Loucy (cell line): ENCODE data around the gene HDGFL3.

ENCODE experiments used
- H2AFZ ChIP-seq: fragments of 200-600 bp; sonication (generic); 2 replicates; pipeline ENCODE4 v1.6.0; 2016; ENCODE audit warnings: antibody characterized with exemption, mild to moderate bottlenecking, low read length, moderate library complexity
- H3F3A ChIP-seq: fragments of 200-600 bp; 2 replicates; pipeline ENCODE4 v1.6.0; 2016; ENCODE audit warnings: antibody characterized with exemption, low read depth, mild to moderate bottlenecking
- H3K27me3 ChIP-seq: fragments of 200-600 bp; sonication (generic); 2 replicates; pipeline ENCODE4 v1.6.1; 2014; ENCODE audit warnings: low read length, mild to moderate bottlenecking; ENCODE audit not compliant: insufficient read depth, poor library complexity, severe bottlenecking
- H3K36me3 ChIP-seq: fragments of 200-600 bp; sonication (generic); 2 replicates; pipeline ENCODE4 v1.6.1; 2016; ENCODE audit warnings: low read length; ENCODE audit not compliant: insufficient read depth
- H3K4me1 ChIP-seq: fragments of 200-600 bp; sonication (generic); 2 replicates; pipeline ENCODE4 v1.5.1; 2014; ENCODE audit warnings: low read length, mild to moderate bottlenecking; ENCODE audit not compliant: insufficient read depth, poor library complexity, severe bottlenecking
- H3K4me2 ChIP-seq: fragments of 200-600 bp; sonication (generic); 2 replicates; pipeline ENCODE4 v1.6.0; 2014; ENCODE audit warnings: antibody characterized with exemption, low read length, low read depth, mild to moderate bottlenecking; ENCODE audit not compliant: poor library complexity, severe bottlenecking
- H3K4me3 ChIP-seq: fragments of 200-600 bp; sonication (generic); 2 replicates; pipeline ENCODE4 v1.5.1; 2014; ENCODE audit warnings: low read length, mild to moderate bottlenecking, mixed read lengths; ENCODE audit not compliant: poor library complexity, severe bottlenecking
- H3K79me2 ChIP-seq: fragments of 200-600 bp; sonication (generic); 2 replicates; pipeline ENCODE4 v1.6.1; 2014; ENCODE audit warnings: low read length; ENCODE audit not compliant: insufficient read depth
- H3K9ac ChIP-seq: fragments of 200-600 bp; sonication (generic); 2 replicates; pipeline ENCODE4 v1.6.0; 2014; ENCODE audit warnings: mild to moderate bottlenecking, low read depth, low read length, moderate library complexity; ENCODE audit not compliant: poor library complexity, severe bottlenecking
- H3K9me2 ChIP-seq: fragments of 200-600 bp; sonication (generic); replicated peaks from 2 replicates; pipeline ENCODE4 v1.6.1; 2016; ENCODE audit warnings: low read depth, low read length, mixed read lengths
- H3K9me3 ChIP-seq: fragments of 200-600 bp; sonication (generic); 2 replicates; pipeline ENCODE4 v1.6.1; 2014; ENCODE audit warnings: mild to moderate bottlenecking, antibody characterized with exemption, low read length, low read depth; ENCODE audit not compliant: insufficient read depth
- H4K20me1 ChIP-seq: fragments of 200-600 bp; sonication (generic); 2 replicates; pipeline ENCODE4 v1.6.0; 2014; ENCODE audit warnings: antibody characterized with exemption, low read length, mild to moderate bottlenecking; ENCODE audit not compliant: insufficient read depth, poor library complexity, severe bottlenecking
- EZH2phosphoT487 ChIP-seq: fragments of 200-600 bp; IDR thresholded peaks from 2 replicates; pipeline ENCODE4 v1.6.1; 2018; ENCODE audit warnings: antibody characterized with exemption, mild to moderate bottlenecking, moderate library complexity, borderline replicate concordance
- TF ChIP-seq, protein P1 (sequence below): fragments of 200-600 bp; sonication (generic); conservative IDR thresholded peaks from 2 replicates; pipeline ENCODE4 v1.5.1; 2014; ENCODE audit warnings: mild to moderate bottlenecking, antibody characterized with exemption, low read length

The HDGFL3 gene

DNA sequence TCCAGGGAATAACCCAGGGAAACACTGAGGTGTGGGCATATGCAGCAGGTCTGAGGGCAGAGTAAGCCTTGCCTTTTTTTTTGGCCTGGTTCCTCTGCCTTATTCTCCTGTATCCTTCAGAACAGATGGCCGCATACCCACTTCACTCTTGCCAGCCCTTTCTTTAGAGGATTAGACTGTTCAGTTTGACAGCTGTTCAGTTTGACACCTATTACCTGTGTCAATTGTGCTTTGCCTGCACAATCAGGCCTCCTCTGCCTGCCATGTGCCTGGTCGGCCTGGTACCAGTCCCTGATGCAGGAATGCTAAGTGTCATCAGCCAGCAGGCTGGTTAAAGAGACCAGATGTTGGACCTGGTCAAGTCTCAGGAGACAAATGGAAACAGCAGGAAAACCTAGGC is 77.8 kb downstream of the HDGFL3 start:
- Histone ChIP-seq H3K9ac (no peak overlapping the region), H3K9me3 (no peaks in the 10 kb centered on the region), H3K4me1 (no peaks in the 10 kb centered on the region), H2AFZ (no peak overlapping the region), H3K4me2 (no peak overlapping the region), H3F3A (no peaks in the 10 kb centered on the region), H3K4me3 (no peak overlapping the region), H3K36me3 (peaks cover 10% of the 10 kb centered on the region; the same call in 1 of the 2 replicates), H3K9me2 (no peaks in the 10 kb centered on the region), H3K27me3 (no peaks in the 10 kb centered on the region), H3K79me2 (no peaks in the 10 kb centered on the region), H4K20me1 (no peaks in the 10 kb centered on the region)
- TF ChIP-seq, protein P1, sequence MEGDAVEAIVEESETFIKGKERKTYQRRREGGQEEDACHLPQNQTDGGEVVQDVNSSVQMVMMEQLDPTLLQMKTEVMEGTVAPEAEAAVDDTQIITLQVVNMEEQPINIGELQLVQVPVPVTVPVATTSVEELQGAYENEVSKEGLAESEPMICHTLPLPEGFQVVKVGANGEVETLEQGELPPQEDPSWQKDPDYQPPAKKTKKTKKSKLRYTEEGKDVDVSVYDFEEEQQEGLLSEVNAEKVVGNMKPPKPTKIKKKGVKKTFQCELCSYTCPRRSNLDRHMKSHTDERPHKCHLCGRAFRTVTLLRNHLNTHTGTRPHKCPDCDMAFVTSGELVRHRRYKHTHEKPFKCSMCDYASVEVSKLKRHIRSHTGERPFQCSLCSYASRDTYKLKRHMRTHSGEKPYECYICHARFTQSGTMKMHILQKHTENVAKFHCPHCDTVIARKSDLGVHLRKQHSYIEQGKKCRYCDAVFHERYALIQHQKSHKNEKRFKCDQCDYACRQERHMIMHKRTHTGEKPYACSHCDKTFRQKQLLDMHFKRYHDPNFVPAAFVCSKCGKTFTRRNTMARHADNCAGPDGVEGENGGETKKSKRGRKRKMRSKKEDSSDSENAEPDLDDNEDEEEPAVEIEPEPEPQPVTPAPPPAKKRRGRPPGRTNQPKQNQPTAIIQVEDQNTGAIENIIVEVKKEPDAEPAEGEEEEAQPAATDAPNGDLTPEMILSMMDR, result no peak
- TF ChIP-seq EZH2phosphoT487, result no peak

DNA sequence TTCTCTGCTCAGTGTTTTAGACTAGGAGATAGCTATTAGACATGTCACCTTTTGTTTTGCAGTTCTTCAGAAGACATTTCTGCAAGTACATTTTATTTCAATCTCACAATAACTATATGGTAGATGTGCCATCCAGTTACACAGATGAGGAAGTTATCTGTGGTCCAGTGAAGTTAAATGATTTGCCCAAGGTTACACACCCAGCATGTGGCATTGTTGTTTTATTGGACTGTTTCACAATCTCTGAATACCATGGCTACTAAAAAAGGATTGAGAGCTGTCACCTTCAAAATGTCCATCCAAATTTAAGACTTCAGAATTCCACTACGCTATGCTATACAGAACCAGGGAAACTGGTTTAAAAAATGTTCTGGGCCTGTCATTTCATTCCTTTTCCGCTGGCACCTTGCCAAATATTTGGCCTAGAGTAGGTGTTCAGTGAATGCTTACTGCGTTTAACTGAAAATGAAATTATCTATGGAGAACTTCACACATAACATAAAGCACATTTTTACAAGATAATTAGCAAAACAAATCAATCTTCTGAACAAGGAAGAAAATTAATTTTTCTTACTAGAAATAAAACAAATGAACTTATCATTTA is 80.0 kb downstream of the HDGFL3 start:
- Histone ChIP-seq H3K4me3 (no peak overlapping the region), H3K9me3 (no peaks in the 10 kb centered on the region), H4K20me1 (no peaks in the 10 kb centered on the region), H3K4me1 (no peaks in the 10 kb centered on the region), H3K27me3 (no peaks in the 10 kb centered on the region), H3K4me2 (no peak overlapping the region), H3K9me2 (no peaks in the 10 kb centered on the region), H3K36me3 (peaks cover 5% of the 10 kb centered on the region; the same call in 1 of the 2 replicates), H3K9ac (no peak overlapping the region), H2AFZ (no peak overlapping the region), H3F3A (no peaks in the 10 kb centered on the region), H3K79me2 (no peaks in the 10 kb centered on the region)
- TF ChIP-seq, protein P1, result no peak
- no peak for TF ChIP-seq EZH2phosphoT487

DNA sequence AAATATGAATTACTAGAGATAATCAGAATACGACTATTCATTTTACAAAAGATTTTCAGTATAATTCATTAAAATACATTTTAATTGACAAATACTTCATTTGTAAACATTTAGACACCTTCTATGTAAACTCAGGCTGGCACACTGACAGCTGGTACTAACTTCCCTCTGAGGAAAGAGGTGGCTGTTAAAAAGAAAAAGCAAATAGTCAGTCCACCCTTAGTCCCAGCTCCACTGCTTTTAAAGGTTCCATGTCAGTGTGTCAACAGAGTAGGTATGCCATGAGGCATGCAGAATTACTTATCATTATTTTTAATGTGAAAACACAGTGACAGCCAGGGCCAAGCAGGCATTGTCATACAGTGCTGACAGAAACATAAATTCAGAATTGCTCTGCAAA is 84.1 kb downstream of the HDGFL3 start:
- no peak overlapping the region for H3K4me2 ChIP-seq
- H3K9ac ChIP-seq, result no peak overlapping the region
- no peaks in the 10 kb centered on the region for H3K9me2 ChIP-seq
- no peak overlapping the region for H3K4me3 ChIP-seq
- H3K9me3 ChIP-seq, result no peaks in the 10 kb centered on the region
- H2AFZ ChIP-seq, result no peak overlapping the region
- H3K36me3 ChIP-seq, result no peaks in the 10 kb centered on the region
- H3K79me2 ChIP-seq, result no peaks in the 10 kb centered on the region
- H3K4me1 ChIP-seq, result no peaks in the 10 kb centered on the region
- H3K27me3 ChIP-seq, result no peaks in the 10 kb centered on the region
- H4K20me1 ChIP-seq, result no peaks in the 10 kb centered on the region
- TF ChIP-seq EZH2phosphoT487, result no peak
- TF ChIP-seq, protein P1, result no peak
- no peaks in the 10 kb centered on the region for H3F3A ChIP-seq
